GM21619 (cell line): ENCODE measurements around the gene CCSER1.

Experiments used
- ATAC-seq: cut with Tn5 transposase; IDR thresholded peaks from one replicate; pipeline ENCODE4 v1.9.1; 2021; ENCODE audit not compliant: unreplicated experiment

CCSER1 gene

DNA sequence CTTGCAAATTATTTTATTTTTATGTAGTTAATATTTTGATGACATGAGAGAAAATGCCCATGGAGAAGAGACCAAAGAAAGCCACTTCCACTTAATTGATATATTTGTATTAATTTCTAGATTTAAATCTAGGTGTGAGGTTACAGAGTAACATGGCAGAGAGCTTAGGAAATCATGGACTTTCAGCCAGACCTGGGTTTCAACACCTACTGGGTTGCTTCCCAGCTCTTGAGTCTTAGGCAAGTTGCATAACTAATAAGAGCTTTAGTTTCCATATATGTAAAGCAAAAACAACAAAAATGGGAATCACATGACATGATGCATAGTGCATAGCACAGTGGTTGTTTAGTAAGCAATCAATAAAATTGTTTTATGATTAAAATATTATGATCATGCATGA is 413.3 kb downstream of the CCSER1 start:
- ATAC-seq: no peak

- no peak for ATAC-seq
Observed at GRCh38 chr4:90542216-90542615, 415.0 kb downstream of the CCSER1 start.

GRCh38 chr4:90543419-90544170 is 416.4 kb downstream of the CCSER1 start:
- ATAC-seq: no peak

DNA sequence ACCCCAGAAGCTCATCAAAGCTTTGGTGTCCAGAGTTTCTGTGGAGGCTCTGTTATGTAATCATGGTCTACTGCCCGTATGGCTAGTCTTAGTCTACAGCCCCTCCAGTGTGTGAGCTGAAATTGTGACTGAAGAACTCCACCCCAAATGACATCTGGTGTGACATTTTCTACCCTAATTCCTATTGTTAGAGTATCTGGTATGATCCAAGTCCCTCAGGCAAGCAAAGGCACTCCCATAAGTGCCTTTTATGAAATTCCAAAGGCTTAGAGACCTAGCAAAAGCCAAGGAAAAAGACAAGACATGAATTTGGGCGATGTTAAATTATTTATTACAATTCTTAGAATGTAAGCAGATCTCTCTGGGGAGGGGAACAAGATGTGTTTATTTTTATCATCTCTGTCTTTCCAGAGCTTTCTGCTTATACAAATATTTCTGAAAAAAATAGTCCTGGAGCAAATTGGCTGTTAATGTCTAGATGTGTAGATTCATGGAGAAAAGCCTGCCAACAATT is 417.4 kb downstream of the CCSER1 start:
- ATAC-seq: no peak

DNA sequence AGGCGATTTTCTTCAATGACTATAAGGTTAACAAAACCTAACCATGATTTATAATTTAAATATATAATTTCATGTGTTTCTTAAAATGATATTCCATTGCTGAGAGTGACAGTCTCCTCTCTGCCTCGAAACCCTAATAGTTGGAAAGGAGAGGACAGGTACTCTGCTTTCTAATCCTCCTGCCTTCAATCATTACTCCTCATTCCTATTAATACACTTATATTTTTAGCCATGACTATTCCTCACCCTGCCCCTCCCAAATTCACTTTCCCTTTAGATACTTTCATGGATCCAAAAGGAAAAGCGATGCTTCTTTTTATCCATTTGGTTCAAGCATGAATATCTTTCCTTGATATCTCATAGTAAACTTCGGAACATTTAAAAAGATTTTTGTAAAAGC is 418.2 kb downstream of the CCSER1 start:
- no peak for ATAC-seq

DNA sequence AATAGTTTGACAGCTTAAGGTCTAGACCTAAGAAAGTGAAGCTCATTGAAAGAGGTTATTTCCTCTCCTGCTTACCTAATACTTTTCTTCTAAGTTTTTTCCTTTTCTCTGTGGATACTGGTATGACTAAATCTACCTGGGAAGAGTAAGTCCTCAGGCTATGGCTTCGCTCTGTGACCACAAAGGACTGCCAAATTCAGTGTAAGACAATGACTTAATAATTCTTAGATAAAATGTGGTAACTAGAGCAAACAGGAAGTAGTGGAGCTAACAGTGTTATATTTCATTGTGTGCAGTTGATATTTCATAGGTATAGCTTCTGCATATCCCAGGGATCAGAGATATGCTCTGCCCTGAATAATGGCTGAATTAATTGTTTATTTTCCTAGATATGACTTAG is 418.9 kb downstream of the CCSER1 start:
- ATAC-seq: no peak

GRCh38 chr4:90570615-90571014 is 443.4 kb downstream of the CCSER1 start:
- no peak for ATAC-seq

GRCh38 chr4:90572996-90573395 is 445.8 kb downstream of the CCSER1 start:
- ATAC-seq: no peak

GRCh38 chr4:90575371-90575770 is 448.2 kb downstream of the CCSER1 start:
- ATAC-seq: no peak

- ATAC-seq: no peak
Observed at GRCh38 chr4:90580326-90580725, 453.1 kb downstream of the CCSER1 start.

DNA sequence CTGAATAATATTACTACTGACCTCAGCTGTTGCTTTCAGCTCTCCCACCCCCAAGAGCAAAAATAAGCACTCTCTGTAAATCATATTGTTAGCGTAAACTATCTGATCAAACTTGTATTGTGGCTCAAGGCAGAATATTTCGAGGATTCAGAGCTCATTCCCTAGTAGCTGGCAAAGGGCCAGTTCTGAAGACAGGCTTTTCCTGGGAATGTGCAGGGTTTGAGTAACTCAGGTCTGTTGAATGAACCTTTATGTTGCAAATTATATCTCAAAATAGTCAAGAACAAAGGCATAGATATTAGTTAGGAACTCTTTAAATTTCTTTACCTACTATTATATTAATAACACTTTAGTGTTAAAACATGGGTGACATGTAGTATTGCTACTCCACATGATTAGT is 454.9 kb downstream of the CCSER1 start:
- no peak for ATAC-seq

GRCh38 chr4:90584051-90584450 is 456.9 kb downstream of the CCSER1 start:
- no peak for ATAC-seq

DNA sequence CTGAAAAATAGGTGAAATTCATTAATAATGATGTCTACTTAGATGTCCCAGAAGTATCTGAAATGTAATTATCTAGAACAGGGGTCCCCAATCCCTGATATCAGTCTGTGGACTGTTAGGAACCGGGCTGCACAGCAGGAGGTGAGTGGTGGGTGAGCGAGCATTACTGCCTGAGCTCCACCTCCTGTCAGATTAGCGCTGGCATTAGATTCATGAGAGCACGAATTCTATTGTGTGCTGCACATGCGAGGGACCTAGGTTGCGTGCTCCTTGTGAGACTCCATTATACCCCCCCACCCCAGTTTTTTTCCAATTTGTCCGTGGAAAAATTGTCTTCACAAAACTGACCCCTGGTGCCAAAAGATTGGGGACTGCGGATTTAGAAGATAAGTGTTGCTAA is 458.8 kb downstream of the CCSER1 start:
- no peak for ATAC-seq

- ATAC-seq: no peak
Observed at GRCh38 chr4:90586799-90587198, 459.6 kb downstream of the CCSER1 start.

DNA sequence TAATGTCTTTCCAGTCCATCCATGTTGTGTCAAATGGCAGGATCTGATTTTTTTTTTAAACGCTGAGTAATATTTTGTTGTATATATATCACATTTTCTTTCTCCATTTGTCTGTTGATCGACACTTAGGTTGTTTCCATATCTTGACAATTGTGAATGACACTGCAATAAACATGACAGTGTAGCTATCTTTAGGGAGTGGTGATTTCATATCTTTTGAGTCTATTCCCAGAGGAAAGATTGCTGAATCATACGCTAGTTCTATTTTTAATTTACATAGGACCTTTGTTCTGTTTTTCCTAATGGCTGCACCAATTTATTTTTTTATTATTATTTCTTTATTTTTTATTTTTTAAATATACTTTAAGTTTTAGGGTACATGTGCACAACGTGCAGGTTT is 470.7 kb downstream of the CCSER1 start:
- no peak for ATAC-seq

DNA sequence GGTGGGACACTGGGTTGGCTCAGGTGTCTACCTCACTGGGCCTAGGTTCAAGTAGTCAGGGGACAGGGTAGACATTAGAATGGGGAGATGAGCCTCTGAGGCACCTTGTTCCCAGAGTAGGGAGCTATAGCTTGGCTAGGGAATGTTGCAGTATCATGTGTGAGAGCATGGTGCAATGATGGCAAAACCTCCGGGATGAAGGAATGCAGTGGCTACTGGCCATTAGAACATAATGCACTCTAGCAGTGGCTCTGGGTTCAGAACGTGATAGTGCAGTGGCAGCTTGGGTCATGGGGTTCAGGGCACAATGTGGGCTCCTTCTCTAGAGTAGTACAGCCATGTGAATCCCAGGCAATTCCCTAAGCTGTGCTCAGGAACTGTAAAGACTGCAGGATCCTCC is 471.5 kb downstream of the CCSER1 start:
- no peak for ATAC-seq

- ATAC-seq: no peak
Observed at GRCh38 chr4:90602726-90603125, 475.5 kb downstream of the CCSER1 start.

GRCh38 chr4:90603540-90603939 is 476.3 kb downstream of the CCSER1 start:
- ATAC-seq: no peak

GRCh38 chr4:90606781-90607180 is 479.6 kb downstream of the CCSER1 start:
- ATAC-seq: no peak

GRCh38 chr4:90614371-90614770 is 487.2 kb downstream of the CCSER1 start:
- no peak for ATAC-seq

GRCh38 chr4:90621080-90621479 is 493.9 kb downstream of the CCSER1 start:
- no peak for ATAC-seq

GRCh38 chr4:90624781-90625180 is 497.6 kb downstream of the CCSER1 start:
- ATAC-seq: no peak
